Measurements from ENCODE around the gene ZBTB39.
A peak's percentile ranks its signal among the peaks of the same experiment; 100 is the strongest.
"Not testable (repeated sequence)": the region's sequence is repeated elsewhere in the genome, so short reads cannot be mapped to it uniquely, and the experiment has no call there.

The ZBTB39 gene

GRCh38 chr12:57031138-57031725 is 24.9 kb upstream of the ZBTB39 start:
- no peak for DNase-seq (ENCODE audit: low read depth)

- DNase-seq (ENCODE audit: low read depth), result no peak
These were observed 23.1 kb upstream of the ZBTB39 start for GRCh38 chr12:57029457-57029856.

GRCh38 chr12:57027805-57028153 is 21.4 kb upstream of the ZBTB39 start:
- DNase-seq (ENCODE audit: low read depth), result no peak

- DNase-seq (ENCODE audit: low read depth), result no peak
These were observed 20.9 kb upstream of the ZBTB39 start for GRCh38 chr12:57027011-57027804.

GRCh38 chr12:57025196-57025595 is 18.9 kb upstream of the ZBTB39 start:
- DNase-seq (ENCODE audit: low read depth), result no peak

- not testable (repeated sequence) for DNase-seq (ENCODE audit: low read depth)
These were observed 16.0 kb upstream of the ZBTB39 start for GRCh38 chr12:57022324-57022723.

- DNase-seq (ENCODE audit: low read depth), result no peak
These were observed 13.8 kb upstream of the ZBTB39 start for GRCh38 chr12:57019983-57020719.

- no peak for DNase-seq (ENCODE audit: low read depth)
These were observed 12.6 kb upstream of the ZBTB39 start for GRCh38 chr12:57018906-57019305.

- not testable (repeated sequence) for DNase-seq (ENCODE audit: low read depth)
These were observed 12.0 kb upstream of the ZBTB39 start for GRCh38 chr12:57018353-57018752.

- DNase-seq (ENCODE audit: low read depth), result no peak
These were observed 10.0 kb upstream of the ZBTB39 start, which contains the start of gene TAC3 for GRCh38 chr12:57016348-57016747. Gene TAC3, minus strand, starts transcription at chr12:57016529. Its CDS starts 732 bp downstream, at chr12:57015797.

- no peak for DNase-seq (ENCODE audit: low read depth)
These were observed 6.5 kb upstream of the ZBTB39 start for GRCh38 chr12:57012600-57013465.

GRCh38 chr12:57011438-57012424 is 5.4 kb upstream of the ZBTB39 start:
- DNase-seq (ENCODE audit: low read depth), result no peak

GRCh38 chr12:57010627-57011247 is 4.4 kb upstream of the ZBTB39 start:
- DNase-seq (ENCODE audit: low read depth), result no peak

- no peak for DNase-seq (ENCODE audit: low read depth)
These were observed 3.7 kb upstream of the ZBTB39 start for GRCh38 chr12:57009949-57010626.

GRCh38 chr12:57008178-57008577 is 1.8 kb upstream of the ZBTB39 start:
- DNase-seq (ENCODE audit: low read depth), result no peak

GRCh38 chr12:57006809-57007475 is 596 bp upstream of the ZBTB39 start:
- DNase-seq (ENCODE audit: low read depth), result no peak

GRCh38 chr12:57004651-57005050 is 1.7 kb downstream of the ZBTB39 start:
- no peak for DNase-seq (ENCODE audit: low read depth)

GRCh38 chr12:57003395-57003794 is 3.0 kb downstream of the ZBTB39 start:
- no peak for DNase-seq (ENCODE audit: low read depth)

- peak; percentile 51 for DNase-seq (ENCODE audit: low read depth)
These were observed 4.9 kb downstream of the ZBTB39 start for GRCh38 chr12:57001448-57001906.

Data from stimulated activated CD8-positive, alpha-beta memory T cell treated with anti-CD3 and anti-CD28 coated beads, Interleukin-12 subunit alpha, Interleukin-12 subunit beta, amount 100 ng/mL, for 4 hours (primary cell).